Skeletal muscle cell (primary cell): ENCODE data around the gene NSG1.

ENCODE experiments used
- DNase-seq: peaks from one replicate; pipeline ENCODE4 v3.0.0-alpha.2; 2010; ENCODE audit warnings: low read depth
- H3K4me3 ChIP-seq: 2 replicates; pipeline ENCODE4 v1.5.1; 2011; ENCODE audit warnings: low read depth, mild to moderate bottlenecking, control low read depth, low read length, moderate library complexity

The NSG1 gene

GRCh38 chr4:4364486-4365208 is 22.3 kb upstream of the NSG1 start:
- no peak for DNase-seq
- H3K4me3 ChIP-seq: no peak overlapping the region

DNA sequence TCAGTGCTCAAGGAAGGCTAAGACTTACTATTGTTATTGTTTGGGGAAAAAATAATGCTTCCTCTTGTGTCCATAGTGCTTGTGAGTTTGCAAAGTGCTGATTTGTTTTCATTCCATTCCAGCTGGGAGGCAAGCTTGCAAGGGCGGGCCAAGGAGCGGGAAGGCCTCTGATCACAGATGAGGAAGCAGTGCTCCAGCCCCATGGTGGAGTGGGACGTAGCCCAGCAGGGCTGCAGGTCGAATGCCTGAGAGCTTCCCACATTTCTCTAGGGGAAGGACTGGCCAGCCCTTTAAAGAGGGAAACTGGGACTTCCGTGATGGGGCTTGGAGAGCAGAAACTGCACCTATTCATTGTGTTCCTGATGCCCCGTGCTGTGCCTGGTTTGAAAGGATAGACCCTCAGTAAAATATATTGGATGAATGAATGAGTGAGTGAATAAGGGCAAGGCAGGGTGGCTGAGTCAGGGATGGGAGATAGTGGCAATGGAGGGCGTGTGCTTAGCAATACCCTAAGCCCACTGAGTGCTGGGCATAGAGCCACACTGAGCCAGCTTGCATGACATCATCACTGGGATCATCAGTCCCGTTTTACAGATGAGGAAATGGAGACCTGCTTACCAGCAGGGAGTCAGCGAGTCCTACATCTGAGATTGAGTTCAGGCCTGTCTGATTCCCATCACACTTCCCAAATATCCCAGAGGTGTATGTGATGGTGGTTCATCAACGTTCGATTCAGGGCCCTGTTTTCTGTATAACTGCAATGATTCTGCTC is 17.9 kb upstream of the NSG1 start:
- no peak for DNase-seq
- H3K4me3 ChIP-seq: no peak overlapping the region

GRCh38 chr4:4374388-4375098 is 12.4 kb upstream of the NSG1 start:
- DNase-seq: no peak
- H3K4me3 ChIP-seq: no peak overlapping the region

- H3K4me3 ChIP-seq: no peak overlapping the region
These were observed 10.8 kb upstream of the NSG1 start for GRCh38 chr4:4376074-4376473.

GRCh38 chr4:4377191-4377590 is 9.7 kb upstream of the NSG1 start:
- H3K4me3 ChIP-seq: no peak overlapping the region

More at GRCh38 chr4:4376074-4376473, 10.8 kb upstream of the NSG1 start:
- DNase-seq: no peak

DNA sequence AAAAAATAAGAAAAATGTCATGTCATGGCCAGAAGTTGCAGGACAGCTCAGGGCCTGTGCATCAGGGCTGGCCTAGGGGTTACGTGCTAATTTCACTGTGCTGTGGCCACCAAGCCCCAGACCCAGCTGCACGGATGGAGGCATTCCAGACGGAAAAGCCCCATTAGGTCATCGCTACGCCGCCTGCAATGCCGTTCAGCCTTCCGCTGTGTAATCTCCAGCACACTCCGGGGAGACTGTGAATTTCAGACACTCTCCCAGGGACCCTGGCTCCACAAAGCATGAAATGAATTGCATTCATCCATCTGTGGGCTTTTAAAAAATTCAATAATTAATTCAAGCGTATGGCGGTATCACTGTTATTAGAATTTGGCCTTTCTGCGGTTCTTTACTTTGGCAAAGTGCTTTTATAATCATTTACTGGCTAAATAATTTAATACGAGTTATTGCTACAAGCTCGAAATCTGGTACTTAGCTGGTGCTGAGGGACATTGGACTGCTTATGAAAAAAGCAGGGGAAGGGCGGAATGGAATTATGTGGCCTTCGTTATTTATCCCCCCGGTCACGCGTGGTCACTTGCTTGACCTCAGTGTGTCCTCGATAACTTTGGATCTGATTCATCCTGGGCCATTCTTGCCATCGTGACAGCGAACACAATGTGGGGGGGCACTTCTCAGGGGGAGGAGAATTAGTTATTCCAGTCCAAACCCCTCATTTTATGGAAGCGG is 9.0 kb upstream of the NSG1 start:
- H3K4me3 ChIP-seq: no peak overlapping the region
- no peak for DNase-seq

More at GRCh38 chr4:4377191-4377590, 9.7 kb upstream of the NSG1 start:
- no peak for DNase-seq

DNA sequence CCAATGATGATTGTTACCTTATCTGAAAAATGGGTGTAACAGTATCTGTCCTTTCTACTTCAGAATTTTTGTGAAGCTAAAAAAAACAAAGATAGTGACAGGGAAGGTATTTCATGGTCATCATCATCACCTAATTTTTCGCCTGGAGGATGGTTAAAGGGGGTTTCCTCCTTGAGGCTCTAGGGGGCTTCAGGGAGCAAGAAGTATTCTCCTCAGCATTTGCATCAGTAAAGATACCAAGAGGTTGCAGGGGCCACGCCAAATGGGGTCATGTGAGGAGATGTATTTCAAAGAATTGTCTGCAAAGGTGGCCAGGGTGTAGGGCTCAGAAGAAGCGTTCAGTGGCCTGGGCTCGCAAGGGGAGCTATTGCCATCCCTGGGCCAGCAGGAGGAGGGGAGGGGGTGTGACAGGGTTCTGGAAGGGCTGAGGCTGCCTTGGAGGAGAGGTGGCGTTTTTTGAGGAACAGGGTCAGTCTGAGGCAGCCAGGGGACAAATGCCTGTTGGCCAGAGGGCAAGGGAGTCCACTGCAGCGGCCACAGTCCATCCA is 7.3 kb upstream of the NSG1 start:
- H3K4me3 ChIP-seq: no peak overlapping the region
- DNase-seq: no peak

DNA sequence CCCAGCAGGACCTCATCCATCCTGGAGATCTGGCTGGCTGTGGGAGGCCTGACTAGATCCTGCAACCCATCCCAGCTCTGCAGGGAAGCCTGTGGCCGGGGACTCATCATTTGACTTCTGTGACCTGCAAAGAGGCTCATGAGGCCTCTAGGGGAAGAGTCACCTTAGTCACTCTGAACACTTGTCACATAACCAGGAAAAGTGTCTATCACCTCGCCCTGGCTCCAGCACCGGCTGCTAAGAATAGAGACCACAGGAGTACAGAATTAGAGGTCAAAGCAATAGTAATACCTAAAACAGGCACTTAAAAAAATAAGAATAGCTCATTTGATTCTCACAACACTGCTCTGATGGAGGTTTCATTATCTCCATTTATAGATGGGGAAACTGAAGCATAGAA is 3.8 kb upstream of the NSG1 start:
- H3K4me3 ChIP-seq: no peak overlapping the region

GRCh38 chr4:4384837-4385236 is 2.1 kb upstream of the NSG1 start:
- DNase-seq: no peak
- no peak overlapping the region for H3K4me3 ChIP-seq

More for the DNA sequence above, 3.8 kb upstream of the NSG1 start:
- no peak for DNase-seq

- DNase-seq: no peak
- H3K4me3 ChIP-seq: peak overlapping the region; percentile 43
These were observed 1.1 kb upstream of the NSG1 start for GRCh38 chr4:4385729-4386295.

GRCh38 chr4:4386296-4386735 is 586 bp upstream of the NSG1 start:
- peak overlapping the region; percentile 43 for H3K4me3 ChIP-seq
- no peak for DNase-seq

DNA sequence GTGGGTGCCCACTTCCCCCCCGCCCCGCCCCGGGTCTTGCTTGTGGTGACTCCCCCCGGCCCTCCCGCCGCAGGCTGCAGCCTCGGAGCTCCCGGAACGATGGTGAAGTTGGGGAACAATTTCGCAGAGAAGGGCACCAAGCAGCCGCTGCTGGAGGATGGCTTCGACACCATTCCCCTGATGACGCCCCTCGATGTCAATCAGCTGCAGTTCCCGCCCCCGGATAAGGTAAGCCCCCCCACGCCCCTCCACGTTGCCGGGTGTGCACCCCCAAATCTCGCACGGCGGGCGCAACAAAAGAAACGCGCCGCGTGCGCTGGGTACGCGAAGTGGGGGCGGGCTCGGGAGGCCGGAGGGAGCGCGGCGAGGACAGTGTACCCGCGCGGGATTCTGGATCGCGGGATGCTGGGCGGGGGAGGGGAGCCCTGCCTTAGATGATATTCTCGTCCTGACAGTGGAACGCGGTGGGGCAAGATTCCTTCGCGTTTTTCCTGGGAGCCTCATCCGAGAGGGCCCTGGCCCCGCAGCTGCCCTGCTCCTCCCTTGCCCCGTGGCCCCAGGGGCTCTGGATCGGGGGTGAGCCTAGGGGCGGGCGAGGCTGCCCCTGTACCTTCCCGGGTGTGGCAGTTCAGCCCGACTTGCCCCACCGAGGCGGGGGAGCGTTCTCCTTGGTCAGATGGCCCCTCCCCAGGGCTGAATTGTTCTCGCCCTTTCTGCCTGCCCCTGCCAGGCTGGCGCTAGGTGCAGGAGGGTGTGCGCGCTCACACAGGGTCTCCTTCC is 819 bp downstream of the NSG1 start:
- DNase-seq: no peak
- H3K4me3 ChIP-seq: peak overlapping the region; percentile 43

GRCh38 chr4:4388311-4388790 is 1.4 kb downstream of the NSG1 start:
- no peak overlapping the region for H3K4me3 ChIP-seq
- no peak for DNase-seq

DNA sequence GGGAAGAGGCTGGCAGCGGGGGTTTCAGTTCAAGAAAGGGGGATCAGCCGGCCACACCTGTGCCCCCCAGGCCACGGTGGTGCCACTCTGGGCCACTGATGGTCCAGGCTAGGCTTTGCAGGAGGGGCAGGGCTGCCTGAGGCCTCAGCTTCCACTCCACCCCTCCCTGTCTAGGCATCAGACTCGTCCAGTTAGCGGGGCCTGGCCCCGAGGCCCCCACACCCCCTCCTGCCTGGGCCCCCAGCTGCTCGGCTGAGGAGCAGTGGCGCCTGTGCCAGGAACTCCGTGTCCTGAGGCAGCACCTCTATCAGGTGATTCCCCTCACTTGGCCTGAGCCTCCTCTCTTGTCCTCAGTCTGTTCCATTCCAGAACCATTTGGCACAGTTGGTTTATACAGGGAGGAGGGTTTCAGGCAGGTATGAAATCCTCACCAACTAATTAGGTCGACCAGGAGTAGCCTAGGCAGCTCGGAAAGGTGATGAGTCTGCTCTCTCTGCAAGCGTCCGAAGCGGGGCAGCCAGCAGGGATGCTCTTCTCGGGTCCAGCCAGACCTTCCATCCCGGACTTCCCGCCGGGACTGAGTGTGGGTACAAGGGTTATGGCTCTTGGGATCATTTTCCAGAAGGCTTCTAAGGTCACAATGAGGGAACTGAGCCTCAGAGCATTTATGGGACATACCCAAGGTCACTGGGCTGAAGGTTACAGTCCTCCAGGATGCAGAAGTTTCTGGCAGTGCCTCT is 2.1 kb downstream of the NSG1 start:
- no peak overlapping the region for H3K4me3 ChIP-seq
- no peak for DNase-seq

GRCh38 chr4:4390046-4390445 is 3.1 kb downstream of the NSG1 start:
- no peak overlapping the region for H3K4me3 ChIP-seq
- no peak for DNase-seq

- no peak overlapping the region for H3K4me3 ChIP-seq
- no peak for DNase-seq
These were observed 3.8 kb downstream of the NSG1 start for GRCh38 chr4:4390515-4391240.

DNA sequence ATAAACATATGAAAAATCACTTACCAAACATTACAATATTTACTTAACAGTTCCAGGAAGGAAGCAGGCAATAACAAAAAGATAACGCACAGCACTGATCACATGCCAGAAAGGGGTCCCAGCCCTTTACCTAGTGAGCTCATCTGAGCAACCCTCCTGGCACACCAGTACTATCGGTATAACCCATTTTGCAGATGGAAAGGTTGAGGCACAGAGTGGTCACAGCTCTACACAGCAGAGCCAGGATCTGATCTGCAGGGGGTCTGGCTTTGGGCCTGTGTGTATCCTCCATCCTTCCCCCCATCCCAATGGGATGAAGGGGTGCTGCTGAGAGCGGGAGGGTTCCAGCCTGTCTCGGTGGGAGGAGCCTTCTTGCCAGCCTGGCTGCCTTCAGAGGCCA is 5.0 kb downstream of the NSG1 start:
- DNase-seq: no peak
- H3K4me3 ChIP-seq: no peak overlapping the region
